Hippocampal formation (tissue), 2 donors: Measurements from ENCODE around the gene VRK2.
"Not testable (repeated sequence)": the region's sequence is repeated elsewhere in the genome, so short reads cannot be mapped to it uniquely, and the experiment has no call there.

Experiments used
- DNase-seq, 2 donors: peaks; one replicate each; lab custom pipeline; 2025; lab: John Stamatoyannopoulos, UW

VRK2 gene

DNA sequence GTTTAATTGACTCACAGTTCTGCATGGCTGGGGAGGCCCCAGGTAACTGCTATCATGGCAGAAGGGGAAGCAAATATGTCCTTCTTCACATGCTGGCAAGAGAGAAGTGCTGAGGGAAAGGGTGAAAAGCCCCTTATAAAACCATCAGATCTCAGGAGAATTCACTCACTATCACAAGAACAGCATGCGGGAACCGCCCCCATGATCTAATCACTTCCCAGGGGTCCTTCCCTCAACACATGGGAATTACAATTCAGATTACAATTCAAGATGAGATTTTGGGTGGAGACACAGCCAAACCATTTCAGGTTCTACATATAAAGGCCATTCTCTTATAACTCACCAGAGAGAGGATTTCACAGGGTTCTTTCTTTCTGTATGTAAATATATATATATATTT is 62.9 kb downstream of the VRK2 start:
- DNase-seq = no peak

DNA sequence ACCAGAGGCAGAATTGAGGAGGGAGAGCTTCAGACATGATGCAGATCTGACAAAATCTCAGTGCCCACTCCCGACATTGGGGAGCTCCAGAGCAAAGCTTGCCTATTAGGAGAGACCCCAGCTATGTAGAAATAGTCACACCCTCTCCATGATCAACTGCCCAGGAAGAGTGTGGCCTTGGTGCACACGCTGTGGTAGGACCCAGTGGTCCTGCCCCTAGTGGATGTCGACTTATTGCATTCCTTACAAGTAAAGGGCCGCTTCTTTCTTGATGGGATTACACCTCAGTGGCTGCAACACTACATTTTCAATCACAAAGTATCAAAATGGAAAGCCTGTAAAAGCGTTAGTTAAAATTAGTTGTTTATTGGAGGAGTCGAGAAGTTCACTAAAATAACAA is 64.2 kb downstream of the VRK2 start:
- no peak for DNase-seq

DNA sequence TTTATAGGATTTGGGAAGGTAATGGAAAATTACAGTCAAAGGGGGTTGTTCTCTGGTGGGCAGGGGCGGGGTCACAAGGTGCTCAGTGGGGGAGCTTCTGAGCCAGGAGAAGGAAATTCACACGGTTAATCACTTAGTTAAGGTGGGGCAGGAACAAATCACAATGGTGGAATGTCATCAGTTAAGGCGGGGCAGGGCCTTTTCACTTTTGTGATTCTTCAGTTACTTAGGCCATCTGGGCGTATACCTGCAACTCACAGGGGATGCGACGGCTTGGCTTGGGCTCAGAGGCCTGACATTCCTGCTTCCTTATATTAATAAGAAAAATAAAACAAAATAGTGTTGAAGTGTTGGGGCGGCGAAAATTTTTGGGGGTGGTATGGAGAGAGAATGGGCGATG is 67.0 kb downstream of the VRK2 start:
- not testable (repeated sequence) for DNase-seq

DNA sequence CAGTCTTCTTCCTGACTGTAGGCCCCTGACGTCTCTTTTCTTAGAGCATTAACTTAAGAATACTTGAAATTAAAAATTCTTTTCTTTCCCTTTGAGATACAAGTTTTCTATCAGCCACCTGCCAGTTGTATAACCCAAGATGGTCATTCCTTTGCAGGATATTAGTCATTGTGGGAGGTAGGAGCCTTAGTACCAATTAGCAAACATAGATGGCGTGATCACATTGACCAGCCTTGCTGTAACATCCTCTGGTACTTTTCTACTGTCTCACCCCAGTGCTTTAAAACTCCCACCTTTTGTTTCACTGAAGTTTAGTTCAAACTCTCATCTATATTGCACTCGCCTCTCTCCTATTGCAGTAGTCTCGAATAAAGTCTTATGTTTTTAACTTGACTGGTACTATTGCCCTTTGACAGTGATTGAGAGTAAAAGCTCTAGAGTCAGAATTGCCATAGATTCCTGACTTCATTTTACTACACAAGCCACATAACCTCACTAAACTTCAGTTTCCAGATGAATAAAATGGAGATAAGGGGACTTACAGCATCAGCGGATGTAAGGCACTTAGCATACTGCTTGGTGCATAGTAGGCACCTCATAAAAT is 74.1 kb downstream of the VRK2 start:
- no peak for DNase-seq

DNA sequence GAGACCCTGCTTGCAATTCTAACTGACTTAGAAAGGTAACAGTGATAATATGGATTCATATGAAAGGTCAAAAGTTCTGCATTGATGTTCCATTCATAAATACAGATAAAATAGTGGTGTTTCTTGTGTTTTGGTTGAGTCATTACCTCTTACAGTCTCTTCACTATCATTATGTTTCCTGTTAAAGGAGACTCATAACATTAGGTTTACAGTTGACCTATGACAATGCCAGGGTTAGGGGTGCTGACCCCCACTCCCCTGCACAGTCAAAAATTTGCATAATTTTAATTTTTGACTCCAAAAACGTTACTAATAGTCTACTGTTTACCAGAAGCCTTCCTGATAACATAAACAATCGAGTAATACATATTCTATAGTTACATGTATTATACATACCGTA is 75.4 kb downstream of the VRK2 start:
- no peak for DNase-seq

DNA sequence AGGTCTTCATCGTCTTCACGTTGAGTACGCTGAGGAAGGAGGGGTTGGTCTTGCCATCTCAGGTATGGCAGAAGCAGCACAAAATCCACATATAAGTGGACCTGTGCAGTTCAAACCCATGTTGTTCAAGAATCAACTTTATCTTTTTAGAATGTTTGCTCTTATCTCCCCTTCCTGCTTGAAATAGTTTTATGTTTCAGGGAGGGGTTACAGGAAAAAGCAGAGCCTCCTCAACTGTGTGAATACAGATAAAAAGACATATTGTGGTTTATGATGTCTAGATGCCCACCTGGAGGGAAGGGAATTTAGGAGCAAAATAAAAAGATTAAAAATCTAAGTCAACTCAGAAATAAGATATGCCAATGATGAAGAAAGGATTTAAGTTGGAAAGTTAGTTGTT is 75.9 kb downstream of the VRK2 start:
- no peak for DNase-seq

DNA sequence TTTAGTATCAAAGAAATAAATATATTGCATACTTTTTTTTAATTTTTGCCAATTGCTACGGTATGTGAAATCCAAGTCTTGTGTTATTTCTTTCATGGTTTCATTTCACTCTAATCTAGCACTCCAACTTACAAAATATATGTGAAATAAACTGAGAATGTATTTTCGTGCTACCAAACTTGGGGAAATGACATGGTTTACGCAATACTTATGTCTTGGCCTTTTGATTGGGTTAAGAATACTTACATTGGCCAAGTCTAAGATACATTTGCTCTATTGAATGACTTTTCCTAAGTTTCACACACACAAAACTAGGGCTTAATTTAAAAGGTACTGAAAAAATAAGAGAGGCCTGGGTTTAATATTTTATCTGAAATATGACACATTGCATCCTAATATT is 80.5 kb downstream of the VRK2 start:
- DNase-seq = no peak

DNA sequence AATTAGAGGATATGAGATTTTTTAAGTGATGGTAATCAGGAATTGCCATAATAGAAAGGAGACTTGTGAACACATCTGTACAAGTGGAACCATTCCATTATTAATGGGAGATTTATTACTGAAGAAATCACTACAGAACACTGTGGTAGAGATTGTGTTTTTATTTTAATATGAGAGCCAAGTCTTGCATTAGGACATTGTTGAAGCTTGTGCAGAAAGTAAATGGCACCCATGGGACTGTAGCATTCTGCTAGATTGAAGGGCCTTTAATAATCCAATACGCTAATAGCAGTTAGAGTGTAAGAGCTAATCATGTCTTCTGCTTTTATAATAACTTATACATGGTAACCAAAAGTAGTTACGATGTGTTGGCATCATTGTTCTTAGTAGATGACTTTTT is 83.6 kb downstream of the VRK2 start:
- DNase-seq = no peak

DNA sequence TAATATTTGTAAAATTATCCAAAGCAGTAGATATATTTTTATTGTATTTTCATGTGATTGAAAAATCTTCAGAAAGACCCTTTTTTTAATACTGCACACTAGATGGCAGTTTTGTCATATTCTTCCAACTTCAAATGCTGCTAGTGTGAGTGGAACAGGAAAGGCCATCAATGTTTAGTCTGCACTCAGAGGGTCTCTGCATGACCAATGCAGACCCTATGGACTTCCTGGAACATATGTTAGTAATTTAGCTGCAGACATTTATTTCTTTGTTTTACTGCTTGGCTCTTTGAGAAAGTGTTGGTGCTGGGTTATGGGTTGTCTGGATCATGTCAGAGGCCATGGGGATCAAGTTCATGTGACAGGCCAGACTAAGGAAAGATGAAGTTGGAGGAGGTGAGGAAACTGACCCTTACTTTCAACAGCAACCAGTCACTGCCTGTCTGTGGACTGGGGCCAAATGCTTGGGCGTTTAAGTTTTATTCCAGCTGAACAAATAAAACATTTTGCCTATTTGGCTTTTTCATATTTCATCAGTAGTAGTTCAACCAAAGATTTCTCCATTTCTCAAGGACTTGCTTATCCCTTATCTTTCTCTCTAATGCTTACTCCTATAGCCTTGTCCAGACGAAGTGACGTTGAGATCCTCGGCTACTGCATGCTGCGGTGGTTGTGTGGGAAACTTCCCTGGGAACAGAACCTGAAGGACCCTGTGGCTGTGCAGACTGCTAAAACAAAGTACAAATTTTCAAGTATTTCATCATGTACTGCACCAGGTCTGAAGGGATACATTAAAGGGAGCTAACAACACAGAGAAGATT is 84.8 kb downstream of the VRK2 start:
- peak in 1 of 2 donors; percentile 68 for DNase-seq

DNA sequence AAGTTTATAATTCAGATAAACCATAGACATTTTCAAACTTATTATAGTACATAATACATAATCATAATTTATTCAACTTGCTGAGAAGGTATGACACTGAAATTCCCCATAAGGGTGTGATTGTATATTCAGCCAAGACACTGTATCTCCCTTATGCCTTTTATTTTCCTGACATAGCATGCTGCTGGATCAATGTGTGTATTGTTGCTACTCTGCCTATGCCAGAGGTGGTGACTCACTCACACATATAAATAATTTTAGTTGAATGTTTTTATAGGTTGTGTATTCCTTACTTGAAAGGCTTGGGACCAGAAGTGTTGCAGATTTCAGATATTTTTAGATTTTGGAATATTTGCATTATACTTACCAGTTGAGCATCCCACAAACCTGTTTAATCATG is 86.8 kb downstream of the VRK2 start:
- no peak for DNase-seq

DNA sequence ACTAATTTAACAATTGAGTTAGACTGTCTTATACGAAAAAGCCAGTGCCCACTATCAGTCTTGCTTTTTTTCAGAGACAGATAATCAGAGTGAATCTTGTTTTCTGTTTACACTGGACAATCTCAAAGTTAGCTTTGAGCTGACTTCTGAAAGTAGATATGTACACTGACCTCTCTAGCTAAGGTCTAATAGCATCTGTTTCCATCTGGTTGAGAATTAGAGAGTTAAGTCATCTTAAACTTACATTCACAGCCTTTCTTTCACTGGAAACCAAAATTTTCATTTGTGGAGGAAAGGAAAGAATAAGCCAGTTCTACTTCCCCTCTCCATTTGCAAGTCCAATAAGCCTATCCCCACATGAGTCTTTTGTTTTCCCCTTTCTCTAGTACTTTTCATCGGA is 89.3 kb downstream of the VRK2 start:
- DNase-seq = no peak

DNA sequence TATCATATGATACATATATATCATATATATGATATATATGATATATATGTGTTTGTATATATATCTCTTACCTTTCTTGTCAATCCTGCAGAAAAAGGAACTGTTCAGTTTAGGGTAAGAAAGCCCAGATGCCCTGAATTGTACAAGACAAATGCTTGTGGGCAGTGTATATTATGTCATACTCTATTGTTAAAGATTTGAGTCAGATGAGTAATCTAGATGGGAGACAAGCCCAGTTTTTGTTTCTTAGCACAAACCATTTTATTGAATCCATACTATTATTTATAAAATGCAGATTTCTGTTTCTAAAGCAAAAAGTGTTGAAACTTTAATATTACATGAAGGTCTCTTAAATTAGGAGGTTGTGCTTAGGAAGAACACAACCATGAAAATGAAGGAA is 90.6 kb downstream of the VRK2 start:
- DNase-seq = no peak

DNA sequence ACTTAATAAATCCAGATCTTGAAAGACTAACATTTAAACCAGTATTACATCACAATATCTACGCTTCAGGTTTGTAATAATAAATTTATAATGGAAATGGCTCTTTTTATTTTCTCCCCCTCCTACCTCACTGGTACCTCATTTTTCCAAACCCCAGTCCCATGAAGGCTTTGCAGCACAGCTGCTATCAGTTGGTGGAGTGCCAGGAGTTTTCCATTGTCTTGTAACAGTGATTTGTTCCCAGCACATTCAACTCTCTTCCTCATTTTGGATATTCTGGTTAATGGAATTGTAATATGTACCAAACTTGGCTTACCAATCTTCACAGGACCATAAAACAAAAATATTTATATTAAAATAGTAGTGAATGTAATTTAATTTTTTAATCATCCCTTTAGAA is 91.2 kb downstream of the VRK2 start:
- DNase-seq = peak in 1 of 2 donors; percentile 44

DNA sequence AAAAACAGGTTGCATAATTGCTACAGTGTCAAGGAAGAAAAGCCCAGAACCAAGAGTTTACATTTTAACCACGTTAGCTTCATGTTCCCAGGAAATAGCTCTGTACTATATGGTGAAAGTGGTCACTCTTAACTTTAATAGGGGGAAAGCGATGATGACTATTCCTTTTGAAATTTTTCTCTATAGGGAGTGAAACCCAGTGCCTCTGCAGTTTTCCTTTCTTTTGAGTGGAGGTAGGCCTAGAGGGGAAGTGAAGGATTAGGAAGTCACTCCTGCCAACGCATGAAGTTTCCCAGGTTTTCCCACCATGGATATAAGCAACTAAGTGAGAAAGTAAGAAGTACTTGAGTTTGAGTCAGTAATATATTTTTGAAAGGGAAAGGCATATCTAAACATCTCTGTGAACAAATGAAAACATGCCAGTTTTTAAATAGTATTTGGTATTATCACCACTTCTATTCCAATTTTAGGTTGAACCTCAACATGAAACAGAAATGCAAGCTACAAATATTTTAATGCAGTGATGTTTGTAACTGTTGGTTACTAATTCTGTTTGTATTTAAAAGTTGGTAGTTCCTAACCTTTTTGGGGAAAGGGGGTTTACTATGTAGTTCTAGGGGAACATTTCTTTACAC is 91.9 kb downstream of the VRK2 start:
- no peak for DNase-seq

DNA sequence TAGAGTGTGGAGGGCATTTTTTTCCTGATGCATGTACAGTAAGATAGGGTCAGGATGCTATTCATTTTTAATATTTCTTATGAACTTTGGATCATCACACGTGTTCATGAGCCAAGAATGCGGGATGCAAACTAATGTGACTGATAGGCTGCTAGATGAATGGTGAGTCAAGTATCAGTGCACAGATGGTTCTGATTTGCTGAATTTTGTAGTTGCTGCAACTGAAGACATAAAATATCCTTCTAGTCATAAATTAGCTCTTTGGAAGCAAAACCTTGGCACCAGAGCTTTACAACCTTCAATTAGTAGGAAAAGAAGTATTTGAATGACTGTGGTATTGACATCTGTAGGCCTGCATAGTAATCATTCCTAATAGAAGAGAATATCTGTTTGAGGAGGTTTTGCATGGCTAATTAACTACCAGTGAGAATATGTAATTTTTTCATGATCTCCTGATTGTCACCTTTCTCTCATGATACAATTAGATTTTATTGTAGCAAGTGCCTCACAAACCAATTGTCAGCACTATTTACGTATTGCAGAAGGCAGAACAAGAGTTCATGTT is 94.0 kb downstream of the VRK2 start:
- no peak for DNase-seq

DNA sequence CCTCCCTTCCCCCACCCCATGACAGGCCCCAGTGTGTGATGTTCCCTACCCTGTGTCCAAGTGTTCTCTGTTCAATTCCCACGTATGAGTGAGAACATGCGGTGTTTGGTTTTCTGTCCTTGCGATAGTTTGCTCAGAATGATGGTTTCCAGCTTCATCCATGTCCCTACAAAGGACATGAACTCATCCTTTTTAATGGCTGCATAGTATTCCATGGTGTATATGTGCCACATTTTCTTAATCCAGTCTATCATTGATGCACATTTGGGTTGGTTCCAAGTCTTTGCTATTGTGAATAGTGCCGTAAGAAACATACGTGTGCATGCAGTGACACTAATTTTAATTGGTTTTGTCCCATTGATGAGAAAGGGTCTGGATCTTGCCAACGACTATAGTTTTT is 99.2 kb downstream of the VRK2 start:
- DNase-seq = not testable (repeated sequence)

DNA sequence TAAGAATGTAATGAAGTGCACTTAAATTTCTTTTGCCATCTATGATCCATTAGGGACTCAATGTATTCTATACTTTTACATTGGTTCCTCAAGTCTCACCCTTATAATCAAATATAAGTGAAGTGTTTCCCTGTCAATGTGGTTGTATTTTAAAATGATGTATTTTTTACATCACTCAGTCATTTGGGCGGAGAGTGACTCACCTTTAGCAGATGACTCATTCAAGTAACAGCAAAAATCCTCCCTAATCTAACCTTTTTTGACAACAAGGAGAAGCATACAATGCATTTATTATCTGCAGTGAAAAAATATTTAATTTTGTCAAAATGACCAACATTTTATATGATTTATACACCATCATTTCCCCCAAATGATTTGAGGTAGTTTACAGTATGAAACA is 100.1 kb downstream of the VRK2 start:
- no peak for DNase-seq

DNA sequence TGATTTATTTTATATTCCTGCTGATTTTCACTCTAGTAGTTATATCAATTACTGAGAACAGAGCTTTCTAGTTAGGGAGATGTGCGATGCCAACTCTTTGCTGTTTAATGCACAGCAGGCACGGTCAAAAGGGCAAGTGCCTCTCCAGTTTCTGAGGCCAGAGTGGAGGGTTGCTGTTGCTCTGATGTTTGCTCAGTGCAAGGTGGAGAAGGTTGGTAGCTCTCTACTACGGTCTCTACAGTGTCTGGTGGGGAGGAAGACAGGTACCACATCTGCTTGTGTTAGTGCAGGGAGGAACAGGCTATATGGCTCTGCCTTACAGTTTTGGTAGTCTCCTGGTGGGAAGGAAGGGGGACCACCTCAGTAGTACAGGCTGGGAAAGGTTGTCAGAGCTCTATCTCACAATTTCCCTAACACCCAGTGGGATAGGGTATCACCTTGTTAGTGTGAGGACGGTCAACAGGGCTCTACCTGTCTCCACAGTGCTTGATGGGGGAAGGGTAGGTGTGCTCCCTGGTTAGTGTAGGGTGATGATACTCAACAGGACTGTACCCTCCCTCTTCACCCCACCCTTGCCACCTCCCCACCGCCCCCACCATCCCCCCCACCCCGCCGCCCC is 108.7 kb downstream of the VRK2 start:
- no peak for DNase-seq

DNA sequence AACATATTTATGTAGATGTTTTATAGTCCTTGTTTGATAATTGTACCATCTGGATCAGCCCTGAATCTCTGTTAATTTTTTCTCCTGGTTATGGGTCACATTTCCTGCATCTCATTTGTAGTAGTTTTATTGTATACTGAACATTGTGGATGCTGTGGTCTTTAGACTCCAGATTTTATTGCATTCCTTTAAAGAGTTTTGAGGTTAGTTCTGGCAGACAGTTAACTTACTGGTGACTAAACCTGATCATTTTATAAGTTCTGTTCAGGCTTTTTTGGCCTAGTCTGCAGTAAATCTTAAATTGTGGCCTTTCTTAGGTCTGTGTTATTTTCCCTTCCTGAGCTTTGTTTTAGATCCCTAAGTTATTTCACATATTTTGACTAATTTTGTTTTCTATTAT is 110.2 kb downstream of the VRK2 start:
- no peak for DNase-seq

DNA sequence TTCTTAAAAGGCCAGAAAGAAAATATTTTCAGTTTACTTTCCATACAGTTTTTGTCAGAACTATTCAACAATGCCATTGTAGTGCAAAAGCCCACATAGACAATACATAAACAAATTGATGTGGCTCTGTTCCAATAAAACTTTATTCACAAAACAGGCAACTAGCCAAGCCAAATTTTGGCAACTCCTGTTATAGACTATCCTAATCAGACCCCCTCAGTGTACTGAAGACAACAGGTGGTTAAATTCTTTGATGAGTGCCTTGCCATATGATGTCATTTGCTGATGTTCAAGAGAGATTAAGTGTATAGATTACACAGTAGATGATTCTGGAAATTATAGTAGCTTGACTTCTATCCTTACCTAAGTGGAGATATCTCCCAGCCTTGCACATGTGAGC is 111.1 kb downstream of the VRK2 start:
- no peak for DNase-seq

DNA sequence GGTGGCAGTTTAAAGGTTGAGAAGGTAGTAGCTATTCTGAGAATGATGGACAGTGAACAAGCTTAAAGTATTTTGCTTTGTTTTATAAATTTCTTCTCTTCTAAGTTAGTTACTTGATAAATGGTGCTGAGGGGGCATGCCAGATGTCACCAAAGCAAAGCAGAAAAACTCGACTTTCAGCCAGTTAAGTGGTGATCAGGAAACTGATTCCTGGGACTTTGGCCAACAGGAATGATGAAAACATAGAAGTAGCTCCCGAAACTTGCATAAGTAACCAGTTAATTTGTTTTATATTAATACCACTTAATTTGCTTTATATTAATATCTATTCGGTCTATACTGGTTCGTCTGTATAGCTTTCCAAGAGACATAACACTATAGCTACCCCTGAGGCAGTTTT is 111.9 kb downstream of the VRK2 start:
- no peak for DNase-seq

DNA sequence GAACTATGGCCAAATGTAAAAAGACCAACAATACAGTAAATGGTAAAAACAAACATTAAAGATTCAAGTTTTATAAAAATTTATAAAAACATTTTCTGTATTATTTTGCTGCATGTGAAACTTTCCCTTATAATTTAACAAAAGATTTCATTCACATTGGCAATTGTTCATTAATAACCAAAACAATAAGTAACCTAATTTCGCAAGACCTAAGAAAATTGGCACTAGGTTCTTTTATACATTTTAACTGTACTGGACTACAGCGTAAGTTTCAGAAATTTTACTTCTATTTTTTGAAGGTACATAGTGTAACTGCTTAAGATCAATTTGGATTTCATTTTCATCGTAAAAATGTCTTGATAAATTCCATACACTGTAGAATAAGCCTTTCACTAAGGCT is 117.3 kb downstream of the VRK2 start:
- no peak for DNase-seq

DNA sequence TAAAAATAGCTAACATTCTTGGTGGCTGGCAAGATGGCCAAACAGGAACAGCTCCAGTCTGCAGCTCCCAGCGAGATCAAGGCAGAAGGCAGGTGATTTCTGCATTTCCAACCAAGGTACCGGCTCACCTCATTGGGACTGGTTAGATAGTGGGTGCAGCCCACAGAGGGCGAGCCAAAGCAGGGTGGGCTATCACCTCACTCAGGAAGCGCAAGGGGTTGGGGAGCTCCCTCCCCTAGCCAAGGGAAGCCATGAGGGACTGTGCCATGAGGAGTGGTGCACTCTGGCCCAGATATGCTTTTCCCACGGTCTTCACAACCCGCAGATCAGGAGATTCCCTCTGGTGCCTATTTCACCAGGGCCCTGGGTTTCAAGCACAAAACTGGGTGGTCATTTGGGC is 121.5 kb downstream of the VRK2 start:
- not testable (repeated sequence) for DNase-seq
